Large intestine (tissue), 3 donors: ENCODE data around the gene CIT. TPM values are rescaled to one million over a fixed set of nuclear protein-coding genes. Genes with fewer than 3 reads are reported as not detected.

Source experiments
- DNase-seq, 2 donors: peaks; one replicate each; pipeline versions ENCODE4 v3.0.0 to v3.0.0-alpha.2; 2013
- H3K27ac ChIP-seq: one replicate; pipeline ENCODE4 v1.5.1; 2013; ENCODE audit warnings: low read length
- H3K27me3 ChIP-seq: 2 replicates; pipeline ENCODE4 v1.6.1; 2013; ENCODE audit warnings: low read length; ENCODE audit not compliant: control insufficient read depth, insufficient read depth
- H3K36me3 ChIP-seq: 2 replicates; pipeline ENCODE4 v1.6.1; 2013; ENCODE audit warnings: low read length; ENCODE audit not compliant: control insufficient read depth, insufficient read depth
- H3K4me1 ChIP-seq: one replicate; pipeline ENCODE4 v1.6.1; 2013; ENCODE audit warnings: low read length; ENCODE audit not compliant: control insufficient read depth, insufficient read depth
- H3K4me3 ChIP-seq: one replicate; pipeline ENCODE4 v1.5.1; 2013; ENCODE audit warnings: low read length
- H3K9me3 ChIP-seq: one replicate; pipeline ENCODE4 v1.6.1; 2013; ENCODE audit warnings: mild to moderate bottlenecking, low read depth, low read length, moderate library complexity; ENCODE audit not compliant: control insufficient read depth
- WGBS: methylation state at CpG from one replicate; pipeline ENCODE4 v1.1.5; 2013; ENCODE audit warnings: low lambda C conversion rate; ENCODE audit not compliant: insufficient coverage; 5-methylcytosine and 5-hydroxymethylcytosine counted together
- polyA plus RNA-seq: library from polyadenylated mRNA; unstranded; fragments of 120-200 nt; gene quantifications from one replicate; pipeline ENCODE4 v1.2.1, GENCODE V29; 2013

CIT gene
- polyA plus RNA-seq, 1 donor: 9.4 TPM

GRCh38 chr12:119829439-119829838 lies 47.7 kb downstream of the CIT start:
- H3K9me3 ChIP-seq: no peaks in the 10 kb centered on the region
- peaks cover 3% of the 10 kb centered on the region for H3K4me1 ChIP-seq
- WGBS: no CpG with 5 or more reads among the region's 1 CpG
- H3K27me3 ChIP-seq: no peaks in the 10 kb centered on the region
- H3K4me3 ChIP-seq: no peak overlapping the region
- no peak overlapping the region for H3K27ac ChIP-seq
- H3K36me3 ChIP-seq: no peaks in the 10 kb centered on the region
- DNase-seq: no peak

GRCh38 chr12:119828300-119828699 lies 48.8 kb downstream of the CIT start:
- no CpG with 5 or more reads among the region's 5 CpGs for WGBS
- Histone ChIP-seq H3K36me3 (no peaks in the 10 kb centered on the region), H3K9me3 (no peaks in the 10 kb centered on the region), H3K4me3 (no peak overlapping the region), H3K4me1 (peaks cover 3% of the 10 kb centered on the region), H3K27me3 (no peaks in the 10 kb centered on the region), H3K27ac (no peak overlapping the region)
- no peak for DNase-seq

GRCh38 chr12:119827760-119828159 lies 49.4 kb downstream of the CIT start:
- Histone ChIP-seq H3K27me3 (no peaks in the 10 kb centered on the region), H3K9me3 (no peaks in the 10 kb centered on the region), H3K4me1 (peaks cover 3% of the 10 kb centered on the region), H3K36me3 (no peaks in the 10 kb centered on the region), H3K4me3 (no peak overlapping the region), H3K27ac (no peak overlapping the region)
- DNase-seq: no peak
- 100% methylated on average over 1 of the region's 1 CpG for WGBS

- H3K27me3 ChIP-seq: no peaks in the 10 kb centered on the region
- DNase-seq: no peak
- WGBS: 100% methylated on average over 2 of the region's 6 CpGs
Observed at GRCh38 chr12:119826661-119827445, 50.3 kb downstream of the CIT start.

GRCh38 chr12:119825262-119825661 lies 51.9 kb downstream of the CIT start:
- no peak overlapping the region for H3K4me3 ChIP-seq
- no peaks in the 10 kb centered on the region for H3K4me1 ChIP-seq
- H3K9me3 ChIP-seq: no peaks in the 10 kb centered on the region
- H3K27me3 ChIP-seq: no peaks in the 10 kb centered on the region
- no peak overlapping the region for H3K27ac ChIP-seq
- WGBS: 100% methylated on average over 2 of the region's 7 CpGs
- no peaks in the 10 kb centered on the region for H3K36me3 ChIP-seq
- DNase-seq: no peak

More at GRCh38 chr12:119826661-119827445, 50.3 kb downstream of the CIT start:
- Histone ChIP-seq H3K27ac (no peak overlapping the region), H3K9me3 (no peaks in the 10 kb centered on the region), H3K4me1 (peaks cover 3% of the 10 kb centered on the region), H3K4me3 (no peak overlapping the region), H3K36me3 (no peaks in the 10 kb centered on the region)

GRCh38 chr12:119822046-119822445 lies 55.1 kb downstream of the CIT start:
- WGBS: no CpG with 5 or more reads among the region's 2 CpGs
- H3K36me3 ChIP-seq: peaks cover 3% of the 10 kb centered on the region
- no peaks in the 10 kb centered on the region for H3K27me3 ChIP-seq
- H3K9me3 ChIP-seq: no peaks in the 10 kb centered on the region
- no peak overlapping the region for H3K4me3 ChIP-seq
- DNase-seq: no peak
- no peaks in the 10 kb centered on the region for H3K4me1 ChIP-seq
- no peak overlapping the region for H3K27ac ChIP-seq

GRCh38 chr12:119819322-119819721 lies 57.8 kb downstream of the CIT start:
- H3K4me3 ChIP-seq: no peak overlapping the region
- no peak overlapping the region for H3K27ac ChIP-seq
- H3K4me1 ChIP-seq: no peaks in the 10 kb centered on the region
- no peak for DNase-seq
- WGBS: 93% methylated on average over 2 of the region's 5 CpGs
- H3K9me3 ChIP-seq: no peaks in the 10 kb centered on the region
- H3K27me3 ChIP-seq: no peaks in the 10 kb centered on the region
- H3K36me3 ChIP-seq: peaks cover 3% of the 10 kb centered on the region

GRCh38 chr12:119817546-119818343 lies 59.4 kb downstream of the CIT start:
- H3K27ac ChIP-seq: no peak overlapping the region
- H3K9me3 ChIP-seq: no peaks in the 10 kb centered on the region

GRCh38 chr12:119809023-119809422 lies 68.1 kb downstream of the CIT start:
- Histone ChIP-seq H3K27me3 (no peaks in the 10 kb centered on the region), H3K4me1 (no peaks in the 10 kb centered on the region), H3K4me3 (no peak overlapping the region), H3K9me3 (peaks cover 2% of the 10 kb centered on the region), H3K36me3 (no peaks in the 10 kb centered on the region), H3K27ac (no peak overlapping the region)
- no peak for DNase-seq
- 100% methylated on average over 1 of the region's 2 CpGs for WGBS

More at GRCh38 chr12:119817546-119818343, 59.4 kb downstream of the CIT start:
- Histone ChIP-seq H3K27me3 (no peaks in the 10 kb centered on the region), H3K36me3 (peaks cover 3% of the 10 kb centered on the region), H3K4me3 (no peak overlapping the region), H3K4me1 (no peaks in the 10 kb centered on the region)
- no CpG with 5 or more reads among the region's 2 CpGs for WGBS
- DNase-seq: no peak

- no peak overlapping the region for H3K27ac ChIP-seq
- WGBS: 100% methylated on average over 4 of the region's 6 CpGs
- peaks cover 2% of the 10 kb centered on the region for H3K9me3 ChIP-seq
- H3K36me3 ChIP-seq: no peaks in the 10 kb centered on the region
- no peaks in the 10 kb centered on the region for H3K4me1 ChIP-seq
- H3K27me3 ChIP-seq: no peaks in the 10 kb centered on the region
- H3K4me3 ChIP-seq: no peak overlapping the region
- DNase-seq: no peak
Observed at GRCh38 chr12:119808441-119808840, 68.7 kb downstream of the CIT start.
